Measurements from ENCODE around the gene OAS2.

GRCh38 chr12:112967306-112967705 is 11.0 kb upstream of the OAS2 start:
- no peak for TF ChIP-seq POLR2AphosphoS5 (IDR thresholded peaks at IDR 0.05; ENCODE audit: low read depth, low read length)
- TF ChIP-seq REST (IDR thresholded peaks at IDR 0.05; ENCODE audit: insufficient read depth in 1 of 2, low read depth in 2 of 2, low read length in 2 of 2) = no peak
- no peak for TF ChIP-seq TAF1 (IDR thresholded peaks at IDR 0.05; ENCODE audit: borderline replicate concordance, insufficient read depth, low read length)
- TF ChIP-seq FOXP2 (optimal IDR thresholded peaks at IDR 0.05; ENCODE audit: borderline replicate concordance, extremely low read depth, extremely low read length, insufficient read depth) = no peak

Measured in PFSK-1 (cell line).